Caco-2 (cell line): ENCODE results near the gene PCBP3. TPM values are rescaled to one million over a fixed set of nuclear protein-coding genes. Genes with fewer than 3 reads are reported as not detected.

Experiments used
- BruUV-seq: library from RNA; stranded (reverse); fragments of 400-500 nt; replicated peaks from 2 replicates; lab custom pipeline; 2021; lab: Mats Ljungman, UMichigan
- CTCF ChIA-PET: fragments of 300-600 bp; sonication (Branson Sonifier 250); formaldehyde crosslinking; loops from one replicate; lab custom pipeline; 2022; ENCODE audit warnings: antibody characterized with exemption; lab: Charles Lee
- POLR2A ChIA-PET: fragments of 300-600 bp; sonication (Branson Sonifier 250); formaldehyde crosslinking; loops from one replicate; lab custom pipeline; 2022; ENCODE audit warnings: antibody characterized with exemption; lab: Charles Lee
- DNase-seq, 2 experiments: peaks; one replicate each; pipeline versions ENCODE4 v3.0.0 to v3.0.0-alpha.2; 2020 to 2022
- H3K27me3 ChIP-seq: replicated peaks from 2 replicates; pipeline ENCODE4 v1.6.0; 2011; ENCODE audit warnings: low read length; ENCODE audit not compliant: control insufficient read depth, insufficient read depth
- H3K36me3 ChIP-seq: 2 replicates; pipeline ENCODE4 v1.5.1; 2011; ENCODE audit warnings: low read length; ENCODE audit not compliant: control insufficient read depth, insufficient read depth
- H3K4me1 ChIP-seq: fragments of 250-450 bp; sonication (Bioruptor Pico); 2 replicates; pipeline ENCODE4 v1.5.1; 2020; ENCODE audit warnings: mild to moderate bottlenecking
- H3K4me3 ChIP-seq: 2 replicates; pipeline ENCODE4 v1.5.1; 2011; ENCODE audit warnings: low read depth, mild to moderate bottlenecking, control low read depth, low read length
- H3K9me3 ChIP-seq: fragments of 250-450 bp; sonication (Bioruptor Pico); 2 replicates; pipeline ENCODE4 v1.5.1; 2020; ENCODE audit warnings: mild to moderate bottlenecking, moderate library complexity
- H3K27ac Mint-ChIP-seq: one replicate; pipeline ENCODE4 v1.8.0; 2022; ENCODE audit warnings: mixed read lengths; ENCODE audit not compliant: unreplicated experiment
- H3K27me3 Mint-ChIP-seq: one replicate; pipeline ENCODE4 v1.8.0; 2022; ENCODE audit warnings: mixed read lengths; ENCODE audit not compliant: insufficient read depth, unreplicated experiment
- H3K36me3 Mint-ChIP-seq: one replicate; pipeline ENCODE4 v1.8.0; 2022; ENCODE audit warnings: mild to moderate bottlenecking, mixed read lengths; ENCODE audit not compliant: insufficient read depth, unreplicated experiment
- H3K4me1 Mint-ChIP-seq: one replicate; pipeline ENCODE4 v1.8.0; 2022; ENCODE audit warnings: low read depth, mixed read lengths; ENCODE audit not compliant: unreplicated experiment
- H3K4me3 Mint-ChIP-seq: one replicate; pipeline ENCODE4 v1.8.0; 2022; ENCODE audit warnings: mild to moderate bottlenecking, moderate library complexity, mixed read lengths; ENCODE audit not compliant: unreplicated experiment
- H3K9me3 Mint-ChIP-seq: one replicate; pipeline ENCODE4 v1.8.0; 2022; ENCODE audit warnings: mixed read lengths; ENCODE audit not compliant: unreplicated experiment
- CTCF ChIP-seq, 2 experiments: fragments of 200-600 bp in 1 of 2; IDR thresholded peaks; 1 replicate in 1 of 2; 2 replicates in 1 of 2; pipeline versions ENCODE4 v1.5.1 to v1.8.0; 2011 to 2022; ENCODE audit warnings: antibody characterized with exemption in 1 of 2, control low read depth in 1 of 2, inconsistent platforms in 1 of 2, low read depth in 1 of 2, low read length in 1 of 2, mild to moderate bottlenecking in 1 of 2, moderate library complexity in 1 of 2; ENCODE audit not compliant: insufficient read depth in 1 of 2, severe bottlenecking in 1 of 2, unreplicated experiment in 1 of 2
- intact Hi-C: fragments of 100-400 bp; cut with micrococcal nuclease; formaldehyde crosslinking; loops from one replicate; pipeline ENCODE4 v1.10.0; 2022; ENCODE audit not compliant: unreplicated experiment
- total RNA-seq: library from RNA; stranded (reverse); gene quantifications from 2 replicates; pipeline ENCODE4 v1.2.3, GENCODE V29; 2022

PCBP3 gene
- total RNA-seq, 1 experiment from 2014 or later: 0.75 TPM

- POLR2A ChIA-PET: no interaction called here
- TF ChIP-seq CTCF (IDR thresholded peaks at IDR 0.05; ENCODE audit: insufficient read depth in 1 of 2, low read depth in 1 of 2, low read length in 1 of 2, severe bottlenecking in 1 of 2, unreplicated experiment in 1 of 2): no peak
- Mint-ChIP-seq H3K4me1 (no peaks in the 10 kb centered on the region), H3K36me3 (peaks cover 4% of the 10 kb centered on the region), H3K9me3 (no peaks in the 10 kb centered on the region), H3K27me3 (peaks cover 2% of the 10 kb centered on the region), H3K4me3 (no peak overlapping the region), H3K27ac (no peak overlapping the region)
- intact Hi-C loops: no loop called here
- BruUV-seq: no TSS peak
- CTCF ChIA-PET: no interaction called here
- peak in 1 of 2 experiments; percentile 26 for DNase-seq
- Histone ChIP-seq H3K9me3 (no peaks in the 10 kb centered on the region), H3K36me3 (no peaks in the 10 kb centered on the region), H3K4me1 (peaks cover 4% of the 10 kb centered on the region; the same call in 1 of the 2 replicates), H3K4me3 (peak overlapping the region; percentile 52), H3K27me3 (no peaks in the 10 kb centered on the region)
Observed at GRCh38 chr21:45982758-45983648, 339.5 kb downstream of the PCBP3 start.

GRCh38 chr21:45983649-45983965 is 340.1 kb downstream of the PCBP3 start:
- BruUV-seq: no TSS peak
- Mint-ChIP-seq H3K4me1 (no peaks in the 10 kb centered on the region), H3K4me3 (no peak overlapping the region), H3K27ac (no peak overlapping the region), H3K27me3 (peaks cover 2% of the 10 kb centered on the region), H3K36me3 (peaks cover 4% of the 10 kb centered on the region), H3K9me3 (no peaks in the 10 kb centered on the region)
- intact Hi-C loops: no loop called here
- POLR2A ChIA-PET: no interaction called here
- Histone ChIP-seq H3K27me3 (no peaks in the 10 kb centered on the region), H3K4me1 (peaks cover 4% of the 10 kb centered on the region; the same call in 1 of the 2 replicates), H3K36me3 (no peaks in the 10 kb centered on the region), H3K4me3 (no peak overlapping the region), H3K9me3 (no peaks in the 10 kb centered on the region)
- CTCF ChIA-PET: no interaction called here
- no peak for DNase-seq
- no peak for TF ChIP-seq CTCF (IDR thresholded peaks at IDR 0.05; ENCODE audit: insufficient read depth in 1 of 2, low read depth in 1 of 2, low read length in 1 of 2, severe bottlenecking in 1 of 2, unreplicated experiment in 1 of 2)

GRCh38 chr21:45983981-45984551 is 340.5 kb downstream of the PCBP3 start:
- no peak for TF ChIP-seq CTCF (IDR thresholded peaks at IDR 0.05; ENCODE audit: insufficient read depth in 1 of 2, low read depth in 1 of 2, low read length in 1 of 2, severe bottlenecking in 1 of 2, unreplicated experiment in 1 of 2)
- Mint-ChIP-seq H3K4me1 (no peaks in the 10 kb centered on the region), H3K27ac (no peak overlapping the region), H3K27me3 (peaks cover 2% of the 10 kb centered on the region), H3K9me3 (no peaks in the 10 kb centered on the region), H3K4me3 (no peak overlapping the region), H3K36me3 (peaks cover 4% of the 10 kb centered on the region)
- CTCF ChIA-PET: no interaction called here
- no peaks in the 10 kb centered on the region for H3K27me3 ChIP-seq
- H3K36me3 ChIP-seq: no peaks in the 10 kb centered on the region
- DNase-seq: peak in 1 of 2 experiments; percentile 48
- intact Hi-C loops: no loop called here
- POLR2A ChIA-PET: no interaction called here
- BruUV-seq: no TSS peak
- H3K4me1 ChIP-seq: peaks cover 4% of the 10 kb centered on the region; the same call in 1 of the 2 replicates
- no peak overlapping the region for H3K4me3 ChIP-seq
- no peaks in the 10 kb centered on the region for H3K9me3 ChIP-seq
